Retinal pigment epithelial cell (primary cell): ENCODE measurements around the gene PPM1M.
"Not testable (repeated sequence)": the region's sequence is repeated elsewhere in the genome, so short reads cannot be mapped to it uniquely, and the experiment has no call there.

Experiments used
- DNase-seq: peaks from one replicate; pipeline ENCODE4 v3.0.0-alpha.2; 2010; ENCODE audit warnings: low read depth
- H3K4me3 ChIP-seq: 2 replicates; pipeline ENCODE4 v1.5.1; 2011; ENCODE audit warnings: mild to moderate bottlenecking, low read length, control low read depth, moderate library complexity
- CTCF ChIP-seq: conservative IDR thresholded peaks from 2 replicates; pipeline ENCODE4 v1.5.1; 2011; ENCODE audit warnings: low read depth, low read length, control low read depth, inconsistent platforms

The PPM1M gene

GRCh38 chr3:52278510-52279069 is 33.0 kb downstream of the PPM1M start, which contains the start of gene WDR82:
TSS of gene WDR82 (minus strand) at chr3:52278649. CDS start at chr3:52278361, 288 bp downstream.
- peak; percentile 57 for TF ChIP-seq CTCF
- peak; percentile 66 for DNase-seq
- peak within 1 kb of the TSS; percentile 90 for H3K4me3 ChIP-seq

GRCh38 chr3:52279596-52279995 is 34.0 kb downstream of the PPM1M start:
- TF ChIP-seq CTCF, result no peak
- H3K4me3 ChIP-seq, result no peak overlapping the region
- no peak for DNase-seq

- TF ChIP-seq CTCF, result no peak
- H3K4me3 ChIP-seq, result no peak overlapping the region
- DNase-seq, result no peak
Observed at GRCh38 chr3:52280050-52280461, 34.5 kb downstream of the PPM1M start.

GRCh38 chr3:52281981-52282801 is 36.6 kb downstream of the PPM1M start:
- TF ChIP-seq CTCF, result no peak
- H3K4me3 ChIP-seq, result no peak overlapping the region

GRCh38 chr3:52283306-52283705 is 37.7 kb downstream of the PPM1M start:
- H3K4me3 ChIP-seq, result no peak overlapping the region
- no peak for TF ChIP-seq CTCF
- no peak for DNase-seq

More at GRCh38 chr3:52281981-52282801, 36.6 kb downstream of the PPM1M start:
- DNase-seq, result no peak

GRCh38 chr3:52284051-52284450 is 38.5 kb downstream of the PPM1M start:
- H3K4me3 ChIP-seq, DNase-seq: not testable (repeated sequence)

GRCh38 chr3:52286777-52287110 is 41.2 kb downstream of the PPM1M start:
- no peak for TF ChIP-seq CTCF
- DNase-seq, result no peak
- peak overlapping the region; percentile 95 for H3K4me3 ChIP-seq
